Uterus (tissue), 4 donors: Measurements from ENCODE around the gene SCNM1. TPM values are rescaled to one million over a fixed set of nuclear protein-coding genes. Genes with fewer than 3 reads are reported as not detected.

Experiments used
- DNase-seq, 2 donors: peaks; one replicate each; pipeline ENCODE4 v3.0.0-alpha.2; 2019 to 2020
- H3K27ac ChIP-seq, 2 donors: fragments of 200-600 bp; sonication (generic); 1 replicate in 1 of 2; 2 replicates in 1 of 2; pipeline ENCODE4 v1.5.1; 2016 to 2018
- H3K27me3 ChIP-seq, 2 donors: fragments of 200-600 bp; sonication (generic); one replicate each; pipeline ENCODE4 v1.5.1; 2018 to 2019; ENCODE audit warnings: control low read depth in 1 of 2
- H3K36me3 ChIP-seq, 2 donors: fragments of 200-600 bp; sonication (generic); one replicate each; pipeline ENCODE4 v1.5.1; 2019; ENCODE audit warnings: control low read depth in 1 of 2
- H3K4me1 ChIP-seq, 2 donors: fragments of 200-600 bp; sonication (generic); one replicate each; pipeline ENCODE4 v1.5.1; 2018 to 2019; ENCODE audit warnings: control low read depth in 1 of 2
- H3K4me3 ChIP-seq, 2 donors: fragments of 200-600 bp; sonication (generic); 1 replicate in 1 of 2; 2 replicates in 1 of 2; pipeline ENCODE4 v1.5.1; 2018 to 2019; ENCODE audit warnings: mild to moderate bottlenecking in 1 of 2
- H3K9me3 ChIP-seq, 2 donors: fragments of 200-600 bp; sonication (generic); one replicate each; pipeline ENCODE4 v1.5.1; 2019; ENCODE audit warnings: control low read depth in 1 of 2
- POLR2A ChIP-seq, 2 donors: fragments of 450-650 bp; IDR thresholded peaks; one replicate each; pipeline ENCODE4 v1.6.1; 2016; ENCODE audit warnings: antibody characterized with exemption in 2 of 2, mild to moderate bottlenecking in 1 of 2, moderate library complexity in 1 of 2
- intact Hi-C: fragments of 100-400 bp; cut with DNase I; formaldehyde crosslinking; loops from one replicate; pipeline ENCODE4 v1.15.1; 2023; ENCODE audit warnings: low total_unique reads
- total RNA-seq, 4 donors: library from RNA; depleted of rRNA in 3 of 4; stranded (reverse); fragments of >200 nt in 3 of 4; gene quantifications; one replicate each; pipeline versions ENCODE4 v1.1.0 to v1.2.4, GENCODE V29; 2014 to 2023
- TF ChIP-seq, protein P1 (sequence below), 4 experiments: fragments of 200-600 bp in 2 of 4; fragments of 450-650 bp in 2 of 4; sonication (generic) in 2 of 4; IDR thresholded peaks; one replicate each; pipeline ENCODE4 v1.5.1; 2016 to 2019; ENCODE audit warnings: antibody characterized with exemption in 4 of 4, mild to moderate bottlenecking in 2 of 4, moderate library complexity in 1 of 4
- donor health status: DM: yes; HTN: yes; CAD: no.

The SCNM1 gene
- total RNA-seq, 4 donors from 2014 or later: 3.2 to 186 (median 21.3) TPM

DNA sequence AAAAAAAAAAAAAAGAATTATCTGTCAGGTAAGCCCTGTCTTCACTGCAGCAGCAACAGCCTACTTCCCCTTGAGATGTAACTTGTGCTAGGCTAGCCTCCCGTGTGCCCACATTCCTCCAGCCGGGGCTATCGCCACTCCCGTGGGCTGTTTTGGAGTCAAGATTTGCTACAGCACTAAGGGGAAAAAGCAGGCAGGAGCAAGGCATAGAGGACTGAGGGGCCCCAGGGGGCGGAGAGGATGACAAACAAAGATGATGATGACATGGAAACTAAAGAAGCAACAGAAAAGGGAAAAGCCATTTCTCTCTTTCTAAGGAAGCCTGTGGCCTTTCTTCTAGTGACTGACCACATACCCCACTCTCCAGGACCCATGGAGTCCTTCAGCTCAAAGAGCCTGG lies 7.6 kb upstream of the SCNM1 start:
- H3K36me3 ChIP-seq: no peaks in the 10 kb centered on the region

GRCh38 chr1:151158751-151159251 lies 7.1 kb upstream of the SCNM1 start:
- Histone ChIP-seq H3K4me1 (no peaks in the 10 kb centered on the region), H3K27me3 (no peaks in the 10 kb centered on the region), H3K4me3 (no peak overlapping the region), H3K36me3 (no peaks in the 10 kb centered on the region), H3K27ac (no peak overlapping the region), H3K9me3 (no peaks in the 10 kb centered on the region)
- TF ChIP-seq POLR2A (IDR thresholded peaks at IDR 0.05): no peak
- DNase-seq: no peak
- intact Hi-C loops: loop anchor here (10.0 kb wide), 1 partner anchor 54 kb away; no protein-coding TSS in a partner anchor

More for the DNA sequence above, 7.6 kb upstream of the SCNM1 start:
- Histone ChIP-seq H3K9me3 (no peaks in the 10 kb centered on the region), H3K4me1 (no peaks in the 10 kb centered on the region), H3K27me3 (no peaks in the 10 kb centered on the region), H3K27ac (no peak overlapping the region), H3K4me3 (no peak overlapping the region)
- no peak for DNase-seq
- intact Hi-C loops: loop anchor here (10.0 kb wide), 1 partner anchor 54 kb away; no protein-coding TSS in a partner anchor
- TF ChIP-seq, protein P1, sequence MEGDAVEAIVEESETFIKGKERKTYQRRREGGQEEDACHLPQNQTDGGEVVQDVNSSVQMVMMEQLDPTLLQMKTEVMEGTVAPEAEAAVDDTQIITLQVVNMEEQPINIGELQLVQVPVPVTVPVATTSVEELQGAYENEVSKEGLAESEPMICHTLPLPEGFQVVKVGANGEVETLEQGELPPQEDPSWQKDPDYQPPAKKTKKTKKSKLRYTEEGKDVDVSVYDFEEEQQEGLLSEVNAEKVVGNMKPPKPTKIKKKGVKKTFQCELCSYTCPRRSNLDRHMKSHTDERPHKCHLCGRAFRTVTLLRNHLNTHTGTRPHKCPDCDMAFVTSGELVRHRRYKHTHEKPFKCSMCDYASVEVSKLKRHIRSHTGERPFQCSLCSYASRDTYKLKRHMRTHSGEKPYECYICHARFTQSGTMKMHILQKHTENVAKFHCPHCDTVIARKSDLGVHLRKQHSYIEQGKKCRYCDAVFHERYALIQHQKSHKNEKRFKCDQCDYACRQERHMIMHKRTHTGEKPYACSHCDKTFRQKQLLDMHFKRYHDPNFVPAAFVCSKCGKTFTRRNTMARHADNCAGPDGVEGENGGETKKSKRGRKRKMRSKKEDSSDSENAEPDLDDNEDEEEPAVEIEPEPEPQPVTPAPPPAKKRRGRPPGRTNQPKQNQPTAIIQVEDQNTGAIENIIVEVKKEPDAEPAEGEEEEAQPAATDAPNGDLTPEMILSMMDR (IDR thresholded peaks at IDR 0.05): no peak
- TF ChIP-seq POLR2A (IDR thresholded peaks at IDR 0.05): no peak

DNA sequence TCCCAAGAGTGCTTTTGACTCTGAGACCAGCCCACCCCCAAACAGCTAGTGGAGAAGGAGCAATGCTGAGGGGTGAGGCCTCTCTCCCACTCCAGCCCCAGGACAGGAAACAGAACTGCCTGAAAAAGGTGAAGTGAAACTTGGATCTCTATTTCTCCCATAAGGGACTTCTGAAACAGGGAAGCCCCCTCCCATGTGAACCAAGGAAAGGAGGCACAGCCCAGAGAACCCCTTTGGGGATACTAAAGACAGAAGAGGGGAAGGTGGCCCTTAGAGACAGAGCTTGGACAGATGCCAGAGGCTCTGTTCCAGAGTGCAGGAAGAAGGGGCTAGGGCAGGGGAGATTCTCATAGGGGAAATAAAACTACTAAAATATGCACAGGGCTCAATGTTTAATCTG lies 6.6 kb upstream of the SCNM1 start:
- Histone ChIP-seq H3K27me3 (no peaks in the 10 kb centered on the region), H3K4me1 (peaks cover 0 to 5% of the 10 kb centered on the region in 2 donors), H3K9me3 (no peaks in the 10 kb centered on the region), H3K27ac (no peak overlapping the region), H3K36me3 (no peaks in the 10 kb centered on the region), H3K4me3 (no peak overlapping the region)
- TF ChIP-seq, protein P1 (IDR thresholded peaks at IDR 0.05): no peak
- no peak for TF ChIP-seq POLR2A (IDR thresholded peaks at IDR 0.05)
- intact Hi-C loops: loop anchor here (10.0 kb wide), 1 partner anchor 55 kb away; no protein-coding TSS in a partner anchor
- no peak for DNase-seq

- intact Hi-C loops: no loop called here
- no peak for DNase-seq
Measured at GRCh38 chr1:151164732-151165280, 1.1 kb upstream of the SCNM1 start.

DNA sequence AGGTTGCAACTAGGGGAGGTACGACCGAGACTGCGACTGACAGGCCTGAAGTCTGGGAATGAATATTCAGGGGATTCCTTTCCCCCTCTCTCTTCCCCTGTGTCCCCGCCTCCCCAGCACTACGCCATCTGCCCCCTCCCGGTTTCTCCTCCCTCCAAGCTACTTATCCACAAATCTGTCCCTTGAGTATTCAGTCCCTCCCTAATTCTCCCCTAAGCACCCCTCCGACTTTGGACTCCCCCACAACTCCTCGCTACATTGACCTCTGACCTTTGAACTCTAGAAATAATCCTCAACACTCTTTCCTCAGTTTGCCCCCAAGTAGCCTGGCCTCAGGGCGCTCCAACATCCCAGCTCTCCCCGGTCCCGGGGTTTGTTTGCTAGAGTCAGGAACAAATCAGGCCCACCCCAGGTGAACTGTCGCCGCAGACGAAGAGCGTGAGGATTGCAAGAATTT lies 635 bp upstream of the SCNM1 start:
- no peak for TF ChIP-seq POLR2A (IDR thresholded peaks at IDR 0.05)
- TF ChIP-seq, protein P1 (IDR thresholded peaks at IDR 0.05): no peak
- intact Hi-C loops: no loop called here
- Histone ChIP-seq H3K36me3 (no peaks in the 10 kb centered on the region), H3K27ac (peak overlapping the region; percentile 91 to 95), H3K4me3 (peak overlapping the region; percentile 68 to 91), H3K27me3 (no peaks in the 10 kb centered on the region), H3K4me1 (peaks cover 9 to 14% of the 10 kb centered on the region in 2 donors), H3K9me3 (no peaks in the 10 kb centered on the region)
- peak; percentile 71 for DNase-seq

More at GRCh38 chr1:151164732-151165280, 1.1 kb upstream of the SCNM1 start:
- Histone ChIP-seq H3K4me3 (peak overlapping the region; percentile 68 to 91), H3K36me3 (no peaks in the 10 kb centered on the region), H3K27ac (peak overlapping the region; percentile 91 to 95), H3K4me1 (peaks cover 9 to 14% of the 10 kb centered on the region in 2 donors), H3K27me3 (no peaks in the 10 kb centered on the region), H3K9me3 (no peaks in the 10 kb centered on the region)
- peak in 1 of 2 donors; percentile 23 for TF ChIP-seq POLR2A (IDR thresholded peaks at IDR 0.05)
- TF ChIP-seq, protein P1 (IDR thresholded peaks at IDR 0.05): no peak
